Sigmoid colon (tissue), 7 donors: ENCODE measurements around the gene MOGAT1. TPM values are rescaled to one million over a fixed set of nuclear protein-coding genes. Genes with fewer than 3 reads are reported as not detected.

ENCODE experiments used
- DNase-seq: peaks from one replicate; pipeline ENCODE4 v3.0.0-alpha.2; 2019
- H3K27ac ChIP-seq, 4 donors: fragments of 200-600 bp; sonication (generic); one replicate each; pipeline ENCODE4 v1.5.1; 2016 to 2019; ENCODE audit warnings: mild to moderate bottlenecking in 1 of 4
- H3K27me3 ChIP-seq, 3 donors: fragments of 200-600 bp; sonication (generic); one replicate each; pipeline ENCODE4 v1.5.1; 2019; ENCODE audit warnings: mild to moderate bottlenecking in 1 of 3
- H3K36me3 ChIP-seq, 4 donors: fragments of 200-600 bp; sonication (generic); one replicate each; pipeline ENCODE4 v1.5.1; 2016 to 2019
- H3K4me1 ChIP-seq, 4 donors: fragments of 200-600 bp; sonication (generic); one replicate each; pipeline ENCODE4 v1.5.1; 2017 to 2019
- H3K4me3 ChIP-seq, 4 donors: fragments of 200-600 bp; sonication (generic); one replicate each; pipeline ENCODE4 v1.5.1; 2017 to 2019; ENCODE audit warnings: mild to moderate bottlenecking in 2 of 4, moderate library complexity in 1 of 4
- H3K9me3 ChIP-seq, 4 donors: fragments of 200-600 bp in 3 of 4; sonication (generic) in 3 of 4; one replicate each; pipeline versions ENCODE4 v1.5.1 to v1.6.1; 2013 to 2019
- CTCF ChIP-seq, 4 experiments: fragments of 450-650 bp in 3 of 4; fragments of 200-600 bp in 1 of 4; IDR thresholded peaks; one replicate each; pipeline ENCODE4 v1.5.1; 2016 to 2019; ENCODE audit warnings: antibody characterized with exemption in 4 of 4, mild to moderate bottlenecking in 3 of 4, moderate library complexity in 2 of 4
- EP300 ChIP-seq, 4 donors: sonication (generic); formaldehyde crosslinking; IDR thresholded peaks; one replicate each; pipeline ENCODE4 v1.6.1; 2017; ENCODE audit warnings: antibody characterized with exemption in 4 of 4
- POLR2A ChIP-seq, 2 donors: fragments of 450-650 bp; IDR thresholded peaks; one replicate each; pipeline ENCODE4 v1.6.1; 2016; ENCODE audit warnings: antibody characterized with exemption in 2 of 2, mild to moderate bottlenecking in 2 of 2, moderate library complexity in 2 of 2
- POLR2AphosphoS5 ChIP-seq, 4 donors: sonication (generic); formaldehyde crosslinking; IDR thresholded peaks; one replicate each; pipeline ENCODE4 v1.6.1; 2017; ENCODE audit warnings: antibody characterized with exemption in 4 of 4
- WGBS, 2 donors: extraction: QIAGEN DNeasy Blood & Tissue Kit; methylation state at CpG; one replicate each; pipeline ENCODE4 v1.1.7; 2013; 5-methylcytosine and 5-hydroxymethylcytosine counted together
- intact Hi-C: fragments of 100-400 bp; cut with DNase I; formaldehyde crosslinking; loops from one replicate; pipeline ENCODE4 v1.15.1; 2023
- polyA plus RNA-seq, 3 donors: library from polyadenylated mRNA; stranded (reverse); fragments of 200-250 nt; gene quantifications; one replicate each; pipeline ENCODE4 v1.2.3, GENCODE V29; 2013
- total RNA-seq, 4 donors: library from RNA; depleted of rRNA; stranded (reverse); fragments of >200 nt; gene quantifications; one replicate each; pipeline ENCODE4 v1.1.0, GENCODE V29; 2016
- donor health status: healthy with polysubstance abuse.
- donor health status: Bipolar disorder and iron deficiency.
- donor health status: healthy.

MOGAT1 gene
- total and polyA plus RNA-seq, 7 donors = not detected

DNA sequence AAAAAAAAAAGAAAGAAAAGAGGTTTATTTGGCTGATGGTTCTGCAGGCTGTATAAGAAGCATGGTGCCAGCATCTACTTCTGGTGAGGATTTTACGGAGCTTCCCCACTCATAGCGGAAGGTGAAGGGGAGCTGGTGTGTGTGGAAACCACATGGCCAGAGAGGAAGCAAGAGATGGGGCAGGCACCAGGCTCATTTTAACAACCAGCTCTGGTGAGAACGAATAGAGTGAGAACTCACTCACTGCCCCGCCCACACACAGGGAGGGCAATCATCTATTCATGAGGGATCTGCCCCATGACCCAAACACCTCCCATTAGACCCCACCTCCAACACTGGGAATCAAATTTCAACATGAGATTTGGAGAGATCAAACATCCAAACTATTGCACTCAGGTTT lies 68.5 kb downstream of the MOGAT1 start:
- H3K4me1 ChIP-seq = no peaks in the 10 kb centered on the region
- no peak for DNase-seq
- H3K4me3 ChIP-seq = no peak overlapping the region
- H3K36me3 ChIP-seq = no peaks in the 10 kb centered on the region
- 88 to 91% methylated on average over 4 of the region's 4 CpGs for WGBS, 2 donors
- no peaks in the 10 kb centered on the region for H3K9me3 ChIP-seq
- no peaks in the 10 kb centered on the region for H3K27me3 ChIP-seq
- TF ChIP-seq POLR2A (IDR thresholded peaks at IDR 0.05) = no peak
- no peak for TF ChIP-seq POLR2AphosphoS5 (IDR thresholded peaks at IDR 0.05)
- no peak for TF ChIP-seq EP300 (IDR thresholded peaks at IDR 0.05)
- intact Hi-C loops = no loop called here
- H3K27ac ChIP-seq = no peak overlapping the region

GRCh38 chr2:222743251-222743812 lies 71.9 kb downstream of the MOGAT1 start:
- WGBS, 2 donors = 44 to 83% methylated on average over 10 of the region's 10 CpGs
- TF ChIP-seq EP300 (IDR thresholded peaks at IDR 0.05) = no peak

DNA sequence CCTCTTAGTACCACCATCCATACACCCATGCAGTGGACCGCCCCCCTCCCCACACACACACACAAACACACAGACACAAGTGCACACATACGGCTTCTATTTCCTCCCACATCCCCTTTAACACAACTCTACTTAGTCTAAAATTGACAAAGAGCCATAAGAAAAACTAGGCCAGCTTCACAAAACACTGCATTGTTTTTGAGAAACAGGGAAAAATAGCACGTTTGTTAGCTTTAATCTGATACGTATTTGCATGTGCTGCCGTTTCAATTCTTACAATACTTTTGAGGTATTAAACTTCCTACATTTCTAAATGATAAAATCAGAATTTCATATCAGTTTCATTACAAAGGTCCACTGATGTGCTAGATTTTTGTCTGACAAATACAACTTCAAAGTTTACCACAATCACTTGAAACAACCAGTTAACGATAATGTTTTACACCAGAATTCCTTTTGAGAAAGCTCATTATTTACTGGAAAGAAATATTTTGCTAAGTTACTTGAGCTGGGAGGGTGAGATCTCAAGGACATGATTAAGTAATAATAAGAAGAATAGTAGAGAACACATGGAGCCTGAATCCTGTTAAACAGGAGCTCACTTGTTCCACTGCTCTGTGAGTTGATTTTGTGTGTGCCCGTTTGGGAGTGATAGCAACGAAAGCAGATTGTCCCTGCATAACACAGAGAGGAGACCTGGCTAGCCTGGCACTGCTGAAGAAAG lies 74.5 kb downstream of the MOGAT1 start:
- Histone ChIP-seq H3K27ac (no peak overlapping the region), H3K4me3 (no peak overlapping the region), H3K36me3 (no peaks in the 10 kb centered on the region), H3K4me1 (no peaks in the 10 kb centered on the region), H3K9me3 (no peaks in the 10 kb centered on the region), H3K27me3 (no peaks in the 10 kb centered on the region)
- TF ChIP-seq POLR2A (IDR thresholded peaks at IDR 0.05) = no peak
- TF ChIP-seq CTCF (IDR thresholded peaks at IDR 0.05) = no peak
- TF ChIP-seq EP300 (IDR thresholded peaks at IDR 0.05) = no peak
- no peak for TF ChIP-seq POLR2AphosphoS5 (IDR thresholded peaks at IDR 0.05)
- DNase-seq = no peak
- WGBS, 2 donors = 67 to 87% methylated on average over 8 of the region's 8 CpGs
- intact Hi-C loops = no loop called here

More at GRCh38 chr2:222743251-222743812, 71.9 kb downstream of the MOGAT1 start:
- H3K36me3 ChIP-seq = no peaks in the 10 kb centered on the region
- no peaks in the 10 kb centered on the region for H3K9me3 ChIP-seq
- H3K4me1 ChIP-seq = no peaks in the 10 kb centered on the region
- DNase-seq = no peak
- H3K27me3 ChIP-seq = no peaks in the 10 kb centered on the region
- no peak overlapping the region for H3K4me3 ChIP-seq
- intact Hi-C loops = no loop called here
- no peak overlapping the region for H3K27ac ChIP-seq

DNA sequence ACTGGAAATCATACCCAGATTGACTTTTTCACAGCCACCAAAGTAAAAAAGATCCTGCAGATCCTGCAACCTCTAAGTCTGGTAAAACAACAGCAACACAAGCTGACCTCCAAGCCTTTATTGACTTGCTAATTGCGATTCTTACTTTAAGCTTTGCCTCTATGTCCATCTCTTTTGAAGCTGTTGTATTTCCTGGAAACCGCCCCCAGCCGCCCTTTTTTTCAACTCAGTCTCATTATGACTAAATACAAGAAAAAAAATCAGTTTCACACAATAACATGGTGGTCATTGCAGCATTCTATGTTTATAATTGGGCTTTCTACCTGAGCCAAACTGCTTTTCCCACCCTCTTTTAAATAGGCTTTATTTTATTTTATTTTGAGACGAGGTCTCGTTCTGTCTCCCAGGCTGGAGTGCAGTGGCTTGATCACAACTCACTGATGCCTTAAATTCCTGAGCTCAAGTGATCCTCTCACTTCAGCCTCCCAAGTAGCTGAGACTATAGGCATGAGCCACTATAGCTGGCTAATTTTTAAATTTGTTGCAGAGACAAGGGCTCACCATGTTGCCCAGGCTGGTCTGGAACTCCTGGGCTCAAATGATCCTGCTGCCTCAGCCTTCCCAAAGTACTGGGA lies 76.2 kb downstream of the MOGAT1 start:
- Histone ChIP-seq H3K4me3 (no peak overlapping the region), H3K36me3 (no peaks in the 10 kb centered on the region), H3K4me1 (peaks cover 0 to under 1% (median under 1%) of the 10 kb centered on the region in 4 donors), H3K27ac (no peak overlapping the region), H3K9me3 (no peaks in the 10 kb centered on the region), H3K27me3 (no peaks in the 10 kb centered on the region)
- WGBS, 2 donors = 75 to 88% methylated on average over 5 of the region's 5 CpGs
- TF ChIP-seq CTCF (IDR thresholded peaks at IDR 0.05) (no peak), POLR2AphosphoS5 (IDR thresholded peaks at IDR 0.05) (no peak), POLR2A (IDR thresholded peaks at IDR 0.05) (no peak), EP300 (IDR thresholded peaks at IDR 0.05) (no peak)
- intact Hi-C loops = no loop called here
- no peak for DNase-seq

DNA sequence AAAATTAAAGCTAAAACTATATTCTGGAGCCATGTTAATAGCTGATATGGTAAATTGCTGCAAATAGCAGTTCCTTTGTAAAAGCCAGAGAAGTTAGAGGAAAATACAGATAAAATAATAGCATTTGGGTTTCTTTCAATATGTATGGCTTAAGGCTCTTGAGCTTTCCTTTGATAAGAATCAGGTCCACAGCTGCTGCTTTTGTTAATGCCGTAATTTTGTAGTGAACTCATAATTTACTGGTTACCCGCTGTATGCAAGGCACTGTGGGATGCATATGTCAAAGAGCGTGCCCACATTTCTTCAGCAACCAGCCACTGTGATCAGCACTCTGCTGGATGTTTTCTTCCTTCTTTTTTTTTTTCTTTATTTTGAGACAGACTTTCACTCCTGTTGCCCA lies 79.1 kb downstream of the MOGAT1 start:
- WGBS, 2 donors = 95 to 96% methylated on average over 3 of the region's 3 CpGs
- no peak overlapping the region for H3K4me3 ChIP-seq
- intact Hi-C loops = no loop called here
- peaks cover 0 to 14% (median 11%) of the 10 kb centered on the region in 4 donors for H3K4me1 ChIP-seq
- no peak for DNase-seq
- H3K36me3 ChIP-seq = no peaks in the 10 kb centered on the region
- H3K27ac ChIP-seq = no peak overlapping the region
- H3K27me3 ChIP-seq = no peaks in the 10 kb centered on the region
- TF ChIP-seq POLR2AphosphoS5 (IDR thresholded peaks at IDR 0.05) = no peak
- no peak for TF ChIP-seq CTCF (IDR thresholded peaks at IDR 0.05)
- TF ChIP-seq EP300 (IDR thresholded peaks at IDR 0.05) = no peak
- TF ChIP-seq POLR2A (IDR thresholded peaks at IDR 0.05) = no peak
- no peaks in the 10 kb centered on the region for H3K9me3 ChIP-seq
